Measurements from ENCODE around the gene BFSP2.
"Not testable (repeated sequence)": the region's sequence is repeated elsewhere in the genome, so short reads cannot be mapped to it uniquely, and the experiment has no call there.

Gene BFSP2

GRCh38 chr3:133479895-133480669 lies 80.2 kb downstream of the BFSP2 start:
- DNase-seq (ENCODE audit: low read depth) = no peak

- DNase-seq (ENCODE audit: low read depth) = not testable (repeated sequence)
Measured at GRCh38 chr3:133482474-133482873, 82.6 kb downstream of the BFSP2 start.

- DNase-seq (ENCODE audit: low read depth) = no peak
Measured at GRCh38 chr3:133486658-133487057, 86.8 kb downstream of the BFSP2 start.

GRCh38 chr3:133487204-133487603 lies 87.3 kb downstream of the BFSP2 start:
- no peak for DNase-seq (ENCODE audit: low read depth)

- peak; percentile 28 for DNase-seq (ENCODE audit: low read depth)
Measured at GRCh38 chr3:133487920-133488540, 88.2 kb downstream of the BFSP2 start.

GRCh38 chr3:133488785-133489367 lies 89.0 kb downstream of the BFSP2 start:
- DNase-seq (ENCODE audit: low read depth) = no peak

- DNase-seq (ENCODE audit: low read depth) = no peak
Measured at GRCh38 chr3:133489466-133490085, 89.7 kb downstream of the BFSP2 start.

- DNase-seq (ENCODE audit: low read depth) = peak; percentile 37
Measured at GRCh38 chr3:133490468-133491351, 90.9 kb downstream of the BFSP2 start.

- no peak for DNase-seq (ENCODE audit: low read depth)
Measured at GRCh38 chr3:133491481-133492059, 91.7 kb downstream of the BFSP2 start.

- no peak for DNase-seq (ENCODE audit: low read depth)
Measured at GRCh38 chr3:133492159-133492741, 92.4 kb downstream of the BFSP2 start.

GRCh38 chr3:133494469-133494868 lies 94.6 kb downstream of the BFSP2 start:
- no peak for DNase-seq (ENCODE audit: low read depth)

- DNase-seq (ENCODE audit: low read depth) = not testable (repeated sequence)
Measured at GRCh38 chr3:133502542-133502941, 102.7 kb downstream of the BFSP2 start.

- DNase-seq (ENCODE audit: low read depth) = no peak
Measured at GRCh38 chr3:133503409-133503808, 103.6 kb downstream of the BFSP2 start.

GRCh38 chr3:133504736-133505135 lies 104.9 kb downstream of the BFSP2 start:
- no peak for DNase-seq (ENCODE audit: low read depth)

GRCh38 chr3:133505813-133506212 lies 106.0 kb downstream of the BFSP2 start:
- no peak for DNase-seq (ENCODE audit: low read depth)

- DNase-seq (ENCODE audit: low read depth) = no peak
Measured at GRCh38 chr3:133506215-133506901, 106.5 kb downstream of the BFSP2 start.

- DNase-seq (ENCODE audit: low read depth) = no peak
Measured at GRCh38 chr3:133509488-133509887, 109.6 kb downstream of the BFSP2 start.

GRCh38 chr3:133512416-133513089 lies 112.7 kb downstream of the BFSP2 start:
- no peak for DNase-seq (ENCODE audit: low read depth)

- no peak for DNase-seq (ENCODE audit: low read depth)
Measured at GRCh38 chr3:133514418-133514817, 114.6 kb downstream of the BFSP2 start.

- DNase-seq (ENCODE audit: low read depth) = no peak
Measured at GRCh38 chr3:133515127-133515526, 115.3 kb downstream of the BFSP2 start.
